GM12875 (cell line): ENCODE data around the gene USP5.
"Not testable (repeated sequence)": the region's sequence is repeated elsewhere in the genome, so short reads cannot be mapped to it uniquely, and the experiment has no call there.

ENCODE experiments used
- H3K4me3 ChIP-seq: one replicate; pipeline ENCODE4 v1.5.1; 2011; ENCODE audit warnings: low read depth, low read length, control low read depth
- CTCF ChIP-seq: IDR thresholded peaks from 2 replicates; pipeline ENCODE4 v1.5.1; 2011; ENCODE audit warnings: low read depth, mild to moderate bottlenecking, control low read depth, inconsistent platforms, low read length, moderate library complexity, borderline replicate concordance; ENCODE audit not compliant: insufficient read depth

The USP5 gene

DNA sequence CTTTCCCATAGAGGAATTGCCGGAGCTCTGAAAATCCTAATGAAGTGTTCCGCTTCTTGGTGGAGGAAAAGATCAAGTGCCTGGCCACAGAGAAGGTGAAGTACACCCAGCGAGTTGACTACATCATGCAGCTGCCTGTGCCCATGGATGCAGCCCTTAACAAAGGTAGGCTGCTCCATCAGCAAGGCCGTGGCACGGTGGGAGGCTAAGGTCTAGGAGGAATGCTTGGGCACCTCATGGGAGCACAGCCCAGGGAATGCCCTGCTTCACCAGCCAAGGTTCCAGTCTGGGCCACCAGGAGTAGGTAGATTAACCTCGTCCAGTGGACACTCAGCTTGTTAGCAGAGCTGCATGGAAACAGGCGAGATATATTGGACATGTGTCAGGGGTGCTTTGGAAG, 9.0 kb downstream of the USP5 start:
- no peak overlapping the region for H3K4me3 ChIP-seq
- TF ChIP-seq CTCF = no peak

DNA sequence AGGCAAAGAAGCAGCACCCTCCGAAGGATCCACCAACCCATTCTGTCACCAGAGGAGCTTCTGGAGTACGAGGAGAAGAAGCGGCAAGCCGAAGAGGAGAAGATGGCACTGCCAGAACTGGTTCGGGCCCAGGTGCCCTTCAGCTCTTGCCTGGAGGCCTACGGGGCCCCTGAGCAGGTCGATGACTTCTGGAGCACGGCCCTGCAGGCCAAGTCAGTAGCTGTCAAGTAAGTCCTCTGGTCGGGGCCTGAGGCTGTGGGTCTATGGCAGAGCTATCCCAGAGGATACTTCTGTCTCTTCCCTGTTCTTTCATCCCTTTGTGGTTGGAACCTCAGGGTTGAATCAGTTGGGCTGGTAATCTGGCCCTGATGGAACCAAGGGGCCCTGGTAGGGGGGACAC, 9.4 kb downstream of the USP5 start:
- TF ChIP-seq CTCF = no peak
- H3K4me3 ChIP-seq = no peak overlapping the region

GRCh38 chr12:6863033-6863432, 11.1 kb downstream of the USP5 start:
- H3K4me3 ChIP-seq = no peak overlapping the region
- no peak for TF ChIP-seq CTCF

GRCh38 chr12:6863586-6864321, 11.8 kb downstream of the USP5 start:
- TF ChIP-seq CTCF = no peak
- no peak overlapping the region for H3K4me3 ChIP-seq

- H3K4me3 ChIP-seq = not testable (repeated sequence)
Observed at GRCh38 chr12:6865307-6865706, 13.4 kb downstream of the USP5 start.

DNA sequence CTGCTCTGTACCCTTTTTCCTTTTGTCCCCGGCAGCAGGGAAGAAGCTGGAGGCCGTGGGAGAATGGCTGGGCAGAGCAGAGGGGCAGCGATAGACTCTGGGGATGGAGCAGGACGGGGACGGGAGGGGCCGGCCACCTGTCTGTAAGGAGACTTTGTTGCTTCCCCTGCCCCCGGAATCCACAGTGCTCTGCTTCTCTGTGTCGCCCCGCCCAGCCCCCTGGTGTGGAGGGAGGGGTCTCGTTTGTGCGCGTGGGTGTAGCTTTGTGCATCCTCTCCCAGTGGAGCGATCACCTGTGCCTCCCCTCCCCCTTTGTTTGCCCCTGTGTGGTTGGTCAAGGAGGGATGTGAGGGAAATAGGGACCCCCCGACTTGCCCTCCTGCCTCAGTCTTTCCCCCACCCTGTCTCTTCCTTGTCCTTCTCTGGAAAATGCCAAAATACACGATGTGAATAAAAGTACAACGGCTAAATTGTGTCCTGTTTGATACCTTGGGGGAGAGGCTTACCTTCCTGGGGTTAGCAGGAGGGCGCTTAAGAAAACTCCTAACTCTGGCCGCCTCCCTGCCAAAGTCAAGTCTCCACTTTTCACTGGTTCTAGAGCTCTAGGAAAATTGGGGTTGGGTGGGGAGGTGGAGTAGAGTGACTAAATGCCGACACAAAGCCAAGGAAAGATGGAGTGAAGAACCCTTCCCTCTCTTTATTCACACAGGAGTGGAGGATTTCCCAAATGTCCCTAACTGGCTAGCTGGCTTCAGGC, 14.4 kb downstream of the USP5 start:
- H3K4me3 ChIP-seq = peak overlapping the region; percentile 99
- no peak for TF ChIP-seq CTCF

GRCh38 chr12:6866920-6867412, 15.0 kb downstream of the USP5 start:
- TF ChIP-seq CTCF = no peak
- peak overlapping the region; percentile 99 for H3K4me3 ChIP-seq
